Measurements from ENCODE around the gene TEAD4.

The TEAD4 gene

DNA sequence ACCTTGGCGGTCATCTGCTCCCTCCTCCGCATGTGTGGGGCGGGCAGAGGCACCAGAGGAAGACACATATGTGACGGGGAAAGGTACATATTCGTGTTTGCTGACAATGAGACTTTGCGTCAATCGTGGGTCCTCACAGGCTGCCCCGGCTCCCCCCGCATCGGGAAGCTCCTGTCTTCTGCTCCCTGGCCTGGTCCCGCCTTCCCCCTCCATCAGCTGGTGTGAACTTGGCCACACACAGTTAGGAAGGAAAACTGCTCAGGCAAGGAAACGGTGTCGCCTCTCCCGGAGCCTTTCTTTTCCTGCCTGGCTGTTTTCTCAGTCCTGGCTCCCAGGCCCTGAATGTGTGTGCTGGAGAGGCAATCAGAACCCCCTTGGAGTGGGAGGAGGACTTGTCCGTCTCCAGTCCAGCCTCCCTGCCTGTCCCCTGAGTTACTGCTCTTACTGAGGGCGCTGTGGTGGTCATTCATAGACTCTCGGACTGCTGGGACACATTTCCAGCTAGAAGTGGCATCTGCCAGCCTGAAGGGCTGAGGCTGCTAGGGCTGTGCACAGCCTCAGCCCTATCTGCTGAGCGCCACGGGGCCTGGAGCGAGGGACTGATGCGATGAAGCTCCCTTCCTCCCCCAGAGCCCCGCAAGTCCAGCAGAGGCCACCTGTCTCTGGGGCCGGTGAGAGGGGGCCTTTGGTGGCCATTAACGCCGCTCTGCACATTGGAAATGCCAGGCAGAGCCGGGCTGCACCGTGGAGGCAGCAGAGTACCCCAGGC is 73.8 kb downstream of the TEAD4 start:
- no peak for DNase-seq (ENCODE audit: low spot score)

GRCh38 chr12:3033539-3033867 is 74.3 kb downstream of the TEAD4 start:
- no peak for DNase-seq (ENCODE audit: low spot score)

DNA sequence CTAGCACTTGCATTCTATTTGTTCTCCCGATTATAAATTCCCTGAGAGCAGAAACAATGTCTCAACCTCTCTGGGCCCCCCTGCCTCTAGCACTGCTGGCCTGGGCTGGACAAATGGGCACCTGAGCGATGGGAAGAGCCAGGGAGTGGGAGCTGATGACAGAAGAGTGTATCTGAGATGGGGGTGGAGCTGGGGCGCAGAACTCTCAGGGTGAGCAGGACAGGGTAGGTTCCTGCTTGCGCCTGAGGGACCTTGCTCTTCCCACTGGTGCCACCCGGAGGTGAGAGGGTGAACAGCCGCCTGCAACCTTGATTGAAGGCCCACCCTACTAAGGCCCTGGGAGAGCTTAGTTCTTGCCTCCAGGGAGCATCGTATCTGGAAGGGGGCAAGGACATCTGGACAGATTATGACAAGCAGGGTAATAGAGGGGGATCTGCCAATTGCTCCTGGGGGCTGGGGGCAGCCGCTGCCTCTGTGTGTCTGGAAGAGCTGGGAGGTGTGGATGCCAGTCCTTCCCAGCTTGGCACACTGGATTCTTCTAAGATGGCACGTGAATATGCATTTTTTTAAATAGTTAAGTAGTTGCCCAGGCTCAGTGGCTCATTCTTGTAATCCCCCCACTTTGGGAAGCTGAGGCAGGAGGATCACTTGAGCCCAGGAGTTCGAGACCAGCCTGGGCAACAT is 75.0 kb downstream of the TEAD4 start:
- peak; percentile 2 for DNase-seq (ENCODE audit: low spot score)

DNA sequence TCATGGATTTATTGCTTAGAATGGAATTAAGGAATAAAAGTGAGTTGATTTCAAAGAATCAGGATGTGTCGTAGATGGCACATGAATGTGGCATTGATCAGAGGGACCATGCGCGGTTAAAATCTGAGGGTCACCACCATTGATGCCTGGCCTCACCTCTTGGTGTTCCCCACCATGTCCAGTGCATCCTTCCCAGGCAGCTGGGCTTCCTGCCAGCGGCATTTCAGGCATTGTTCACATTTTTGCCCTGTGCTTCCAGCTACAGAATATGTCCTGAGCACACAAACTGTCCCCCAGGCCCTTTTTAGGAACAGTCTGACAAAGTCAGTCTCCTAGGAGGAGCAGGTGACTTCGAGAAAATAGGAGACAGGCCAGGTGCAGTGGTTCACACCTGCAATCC is 76.0 kb downstream of the TEAD4 start:
- DNase-seq (ENCODE audit: low spot score) = no peak

DNA sequence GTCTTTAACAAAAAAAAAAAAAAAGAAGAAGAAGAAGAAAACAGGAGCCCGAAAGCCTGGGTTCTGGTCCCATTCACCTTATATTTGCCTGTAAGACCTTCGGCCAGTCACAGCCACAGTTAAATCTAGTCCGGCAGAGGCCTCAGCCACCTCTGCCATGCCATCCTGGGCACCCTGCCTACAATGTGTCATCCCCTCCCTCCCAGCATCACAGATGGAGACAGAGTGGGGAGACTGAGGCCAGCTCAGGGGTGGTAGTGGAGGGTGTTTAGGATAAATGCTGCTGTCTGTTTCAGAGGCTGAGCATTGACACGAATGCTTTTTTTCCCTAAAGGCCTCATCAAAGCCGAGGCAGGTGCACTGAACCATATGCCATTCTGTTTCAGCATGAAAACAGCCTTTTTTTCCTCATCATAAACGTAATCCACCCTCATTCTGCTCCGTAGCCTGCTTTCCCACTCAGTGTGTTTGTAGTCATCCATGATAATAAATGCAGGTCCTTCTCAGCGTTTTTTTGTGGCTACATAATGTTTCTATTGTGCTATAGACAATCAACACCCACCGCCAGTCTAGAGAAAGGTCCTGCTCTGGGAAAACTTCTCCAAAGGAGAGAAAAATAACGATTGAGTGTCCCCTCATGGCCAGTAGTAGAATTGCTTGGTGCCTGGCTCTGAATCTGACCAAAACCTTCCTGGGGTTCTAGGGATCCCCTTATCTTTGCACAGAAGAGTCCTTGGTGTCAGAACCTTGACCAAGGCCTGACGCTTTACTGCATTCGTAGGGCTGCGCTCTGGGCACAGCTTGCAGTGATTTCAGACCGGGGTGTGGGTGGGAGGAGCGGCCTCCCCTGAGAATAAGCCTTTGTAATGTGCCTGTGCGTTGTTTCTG is 76.9 kb downstream of the TEAD4 start:
- no peak for DNase-seq (ENCODE audit: low spot score)

DNA sequence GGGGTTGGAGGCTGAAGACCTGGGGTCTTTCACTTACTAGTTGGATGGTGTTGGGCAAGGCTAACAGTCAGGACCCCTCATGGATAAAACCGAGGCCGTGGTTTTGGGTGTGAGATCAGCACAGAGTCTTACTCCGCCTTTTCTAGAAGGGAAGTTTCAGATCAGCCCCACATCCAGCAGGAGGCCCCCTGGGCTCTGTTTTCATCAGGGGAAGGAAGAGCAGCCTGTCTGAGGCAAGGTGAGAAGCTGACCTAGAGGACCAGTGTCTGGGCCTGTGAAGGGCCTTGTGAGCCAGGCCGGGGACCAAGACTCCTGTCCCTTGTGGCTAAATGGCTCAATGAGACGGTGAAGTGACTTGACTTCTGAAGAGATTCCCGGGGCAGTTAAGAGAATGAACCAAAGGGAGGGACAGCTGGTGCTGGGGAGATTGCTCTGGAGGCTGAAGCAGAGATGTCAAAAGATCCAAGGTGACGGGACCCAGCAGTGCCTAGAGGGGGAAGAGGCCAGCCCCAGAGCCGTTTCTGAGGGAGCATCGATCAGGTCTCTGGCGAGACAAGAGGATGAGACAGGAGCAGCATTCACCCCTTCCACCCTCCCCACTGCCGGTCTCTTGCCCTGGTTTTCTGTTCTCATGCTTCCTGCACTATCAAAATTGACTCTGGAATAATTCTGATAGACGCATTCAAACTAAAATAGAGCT is 77.9 kb downstream of the TEAD4 start:
- DNase-seq (ENCODE audit: low spot score) = no peak

DNA sequence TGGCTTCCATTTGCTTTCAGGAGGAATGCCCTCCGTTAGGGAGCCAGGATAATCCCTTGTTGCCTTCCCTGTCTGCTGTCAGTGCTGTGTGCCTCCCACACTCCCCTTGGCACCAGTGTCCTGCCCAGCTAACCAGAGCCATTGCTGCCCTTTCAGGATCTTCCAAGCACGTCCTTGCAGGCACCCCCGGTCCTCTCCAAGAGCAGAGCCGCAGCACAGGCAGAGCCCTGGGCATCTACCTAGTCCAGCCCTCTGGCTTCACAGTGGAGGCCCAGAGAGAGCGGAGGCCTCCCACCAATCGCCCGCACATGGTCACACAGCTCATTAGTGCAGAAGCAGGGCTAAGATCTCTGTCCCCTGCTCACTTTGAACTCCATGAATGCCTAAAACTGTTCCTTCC is 79.0 kb downstream of the TEAD4 start:
- no peak for DNase-seq (ENCODE audit: low spot score)

DNA sequence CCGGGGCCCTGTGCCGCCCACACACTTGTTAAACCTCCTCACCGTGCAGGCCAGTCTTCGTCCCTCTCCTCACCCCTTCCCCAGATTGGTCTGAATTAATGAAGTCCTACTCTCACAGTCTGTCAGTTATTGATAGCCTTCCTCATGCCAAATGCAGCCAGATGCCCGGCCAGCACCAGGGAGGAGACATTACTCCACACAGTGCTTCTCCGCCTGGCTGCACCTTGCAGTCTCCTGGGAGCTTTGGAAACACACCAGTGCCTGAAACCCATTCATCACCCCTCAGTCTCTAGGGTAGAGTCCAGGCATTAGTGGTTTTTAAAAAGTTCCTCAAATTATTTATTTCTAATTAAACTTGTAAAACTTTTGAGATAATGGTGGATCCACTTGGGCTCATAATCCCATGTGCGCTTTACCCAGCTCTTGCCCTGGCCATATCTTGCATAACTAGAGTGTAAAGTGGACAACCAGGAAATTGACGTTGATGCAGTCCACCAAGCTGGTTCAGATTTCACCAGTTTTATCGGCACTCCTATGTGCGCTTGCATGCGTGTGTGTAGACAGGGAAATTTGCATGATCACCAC is 79.8 kb downstream of the TEAD4 start:
- DNase-seq (ENCODE audit: low spot score) = no peak

DNA sequence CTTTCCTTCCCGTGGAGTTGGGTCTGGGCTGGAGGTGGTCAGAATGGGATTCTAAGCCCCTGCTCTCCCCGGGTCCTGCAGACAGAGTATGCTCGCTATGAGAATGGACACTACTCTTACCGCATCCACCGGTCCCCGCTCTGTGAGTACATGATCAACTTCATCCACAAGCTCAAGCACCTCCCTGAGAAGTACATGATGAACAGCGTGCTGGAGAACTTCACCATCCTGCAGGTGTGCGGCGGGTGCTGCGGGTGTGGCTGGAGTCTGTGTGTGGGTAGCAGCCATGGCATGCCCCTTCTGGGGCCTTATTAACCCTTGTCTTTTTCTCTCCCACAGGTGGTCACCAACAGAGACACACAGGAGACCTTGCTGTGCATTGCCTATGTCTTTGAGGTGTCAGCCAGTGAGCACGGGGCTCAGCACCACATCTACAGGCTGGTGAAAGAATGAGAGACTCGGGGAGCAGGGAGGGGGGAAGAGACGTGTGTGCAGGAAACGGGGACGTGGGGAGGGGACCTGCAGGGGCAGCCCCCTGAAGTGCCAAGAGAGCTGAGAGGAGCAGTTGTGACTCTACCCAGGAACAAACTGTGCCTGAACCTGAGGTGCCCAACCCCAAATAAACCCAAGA is 80.9 kb downstream of the TEAD4 start:
- DNase-seq (ENCODE audit: low spot score) = no peak

- DNase-seq (ENCODE audit: low spot score) = no peak
Observed at GRCh38 chr12:3040663-3041544, 81.7 kb downstream of the TEAD4 start.

GRCh38 chr12:3041558-3042164 is 82.5 kb downstream of the TEAD4 start:
- DNase-seq (ENCODE audit: low spot score) = peak; percentile 41

- DNase-seq (ENCODE audit: low spot score) = no peak
Observed at GRCh38 chr12:3042394-3042793, 83.2 kb downstream of the TEAD4 start.

DNA sequence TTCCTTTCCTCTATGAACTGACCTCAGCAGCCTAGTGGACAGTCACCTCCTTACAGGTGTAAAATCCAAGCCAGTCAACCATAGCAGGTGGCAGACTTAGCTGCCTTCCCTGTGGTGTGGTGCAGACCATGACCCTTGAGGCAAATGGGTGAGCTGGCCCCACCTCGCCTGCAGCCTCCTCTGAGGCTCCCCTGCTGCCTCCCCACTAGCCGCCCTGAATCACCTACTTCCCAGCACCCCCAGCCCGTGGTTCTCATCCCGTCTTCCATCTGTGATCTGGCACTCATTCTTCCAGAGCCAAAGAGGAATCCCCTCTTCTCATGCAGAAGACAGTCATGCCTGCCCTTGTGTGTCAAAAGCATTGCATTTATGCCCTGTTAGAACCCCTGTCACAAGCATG is 83.6 kb downstream of the TEAD4 start:
- DNase-seq (ENCODE audit: low spot score) = no peak

DNA sequence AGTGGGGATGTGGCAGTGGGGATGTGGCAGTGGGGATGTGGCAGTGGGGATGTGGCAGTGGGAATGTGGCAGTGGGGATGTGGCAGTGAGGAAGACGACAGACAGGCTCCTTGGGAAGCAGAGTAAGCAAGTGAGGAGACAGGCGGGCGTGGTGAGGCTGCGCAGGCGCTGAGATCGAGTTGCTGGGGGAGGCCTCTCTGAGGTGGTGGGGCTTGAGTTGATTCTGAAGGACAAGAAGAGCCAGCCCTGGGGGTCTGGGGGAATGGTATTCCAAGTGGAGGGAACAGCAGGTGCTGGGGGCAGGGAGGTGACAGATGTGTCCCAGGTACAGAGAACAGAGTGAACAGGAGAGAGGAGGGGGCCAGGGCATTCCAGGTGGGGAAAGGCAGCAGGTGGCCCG is 84.2 kb downstream of the TEAD4 start:
- no peak for DNase-seq (ENCODE audit: low spot score)

GRCh38 chr12:3044141-3044630 is 85.0 kb downstream of the TEAD4 start:
- no peak for DNase-seq (ENCODE audit: low spot score)

DNA sequence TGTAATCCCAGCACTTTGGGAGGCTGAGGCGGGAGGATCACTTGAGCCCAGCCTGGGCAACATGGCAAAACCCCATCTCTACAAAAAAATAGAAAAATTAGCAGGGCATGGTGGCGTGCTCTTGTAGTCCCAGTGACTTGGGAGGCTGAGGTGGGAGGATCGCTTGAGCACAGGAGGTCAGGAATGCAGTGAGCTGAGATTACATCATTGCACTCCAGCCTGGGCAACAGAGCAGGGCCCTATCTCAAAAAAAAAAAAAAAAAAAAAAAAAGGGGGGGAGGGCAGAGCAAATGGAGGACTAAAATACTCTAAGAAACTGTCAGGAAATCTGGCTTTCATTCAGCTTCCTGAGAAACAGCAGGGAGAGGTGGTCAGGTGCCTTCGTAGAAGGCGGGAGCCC is 86.3 kb downstream of the TEAD4 start:
- no peak for DNase-seq (ENCODE audit: low spot score)

GRCh38 chr12:3045989-3046388 is 86.8 kb downstream of the TEAD4 start:
- no peak for DNase-seq (ENCODE audit: low spot score)

DNA sequence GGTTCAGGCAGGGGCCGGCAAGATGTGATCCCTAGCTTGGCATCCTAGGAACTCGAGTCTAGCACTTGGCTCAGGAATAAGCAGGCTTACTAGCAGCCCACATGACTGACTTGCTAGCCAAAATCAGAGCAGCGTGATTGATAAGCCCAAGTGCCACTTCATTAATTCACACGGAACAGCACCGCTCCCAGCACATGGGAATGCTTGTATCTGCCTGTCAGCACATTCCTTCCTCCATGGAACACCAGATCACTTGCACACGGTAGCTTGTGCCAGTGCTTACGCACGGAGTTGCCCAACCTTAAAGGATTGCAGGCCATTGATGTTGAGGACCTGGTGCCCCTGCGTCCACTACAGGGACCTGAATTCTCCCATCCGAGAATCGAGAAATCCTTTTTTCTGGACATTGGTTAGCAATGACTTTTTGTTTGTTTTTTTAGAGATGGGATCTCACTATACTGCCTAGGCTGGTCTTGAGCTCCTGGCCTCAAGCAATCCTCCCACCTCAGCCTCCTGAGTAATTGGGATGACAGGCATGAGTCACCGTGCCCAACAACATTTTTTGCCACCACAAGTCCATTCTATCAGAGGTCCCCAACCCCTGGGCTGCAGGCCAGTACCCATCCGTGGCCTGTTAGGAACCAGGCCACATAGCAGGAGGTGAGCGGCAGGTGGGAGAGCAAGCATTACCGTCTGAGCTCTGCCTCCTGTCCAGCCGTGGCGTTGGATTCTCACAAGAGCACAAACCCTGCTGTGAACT is 87.4 kb downstream of the TEAD4 start:
- DNase-seq (ENCODE audit: low spot score) = no peak

- no peak for DNase-seq (ENCODE audit: low spot score)
Observed at GRCh38 chr12:3047961-3048360, 88.8 kb downstream of the TEAD4 start.

All from CD4-positive, alpha-beta T cell treated with Interleukin-2 at 100 ng/mL for 4 hours (primary cell).